HepG2 (cell line): ENCODE results near the gene A4GNT. TPM values are rescaled to one million over a fixed set of nuclear protein-coding genes. Genes with fewer than 3 reads are reported as not detected.

Experiments used
- ATAC-seq: fragments of 200-7000 bp; cut with Tn5 transposase; 3 replicates; pipeline ENCODE4 v1.9.1; 2020; ENCODE audit warnings: mild to moderate bottlenecking, moderate library complexity
- BruUV-seq: library from RNA; stranded (reverse); fragments of 400-500 nt; replicated peaks from 2 replicates; lab custom pipeline; 2021; lab: Mats Ljungman, UMichigan
- CTCF ChIA-PET: fragments of 300-600 bp; formaldehyde crosslinking; extraction: SDS; loops from one replicate; lab custom pipeline; 2021; ENCODE audit warnings: low total read pairs, inconsistent platforms, low intra/inter-chr PET ratio; lab: Yijun Ruan, JAX
- POLR2A ChIA-PET: fragments of 350-600 bp; sonication (Branson Sonifier 250); formaldehyde crosslinking; loops from one replicate; lab custom pipeline; 2020; ENCODE audit warnings: antibody characterized with exemption, inconsistent platforms; lab: Yijun Ruan, JAX
- DNase-seq: peaks from one replicate; pipeline ENCODE4 v3.0.0-alpha.2; 2015; ENCODE audit warnings: low spot score
- FAIRE-seq: peaks from 3 replicates; lab custom pipeline; 2011; peaks lifted over from hg19 to GRCh38; lab: Jason Lieb, UNC
- H2AFZ ChIP-seq: one replicate; pipeline ENCODE4 v1.6.1; 2011; ENCODE audit warnings: low read length, inconsistent platforms
- H3K27ac ChIP-seq: fragments of 300-600 bp; 3 replicates; pipeline ENCODE4 v1.8.0; 2011; ENCODE audit warnings: mixed run types, mild to moderate bottlenecking, mixed read lengths, low read length, inconsistent platforms; ENCODE audit not compliant: insufficient read depth; ENCODE audit errors: extremely low read length
- H3K27me3 ChIP-seq, 2 experiments: fragments of 200-600 bp in 1 of 2; 2 replicates in 1 of 2; 3 replicates in 1 of 2; pipeline versions ENCODE4 v1.6.0 to v1.8.0; 2011; ENCODE audit warnings: low read length in 2 of 2, mild to moderate bottlenecking in 2 of 2, moderate library complexity in 2 of 2, inconsistent platforms in 1 of 2; ENCODE audit not compliant: insufficient read depth in 2 of 2, control insufficient read depth in 1 of 2
- H3K36me3 ChIP-seq, 2 experiments: fragments of 200-600 bp in 1 of 2; replicated peaks in 1 of 2; 2 replicates in 1 of 2; 3 replicates in 1 of 2; pipeline versions ENCODE4 v1.5.1 to v1.8.0; 2011; ENCODE audit warnings: low read length in 2 of 2, inconsistent platforms in 1 of 2; ENCODE audit not compliant: insufficient read depth in 2 of 2, control insufficient read depth in 1 of 2
- H3K4me1 ChIP-seq: 2 replicates; pipeline ENCODE4 v1.5.1; 2012; ENCODE audit warnings: low read length, inconsistent platforms; ENCODE audit not compliant: insufficient read depth
- H3K4me2 ChIP-seq: 2 replicates; pipeline ENCODE4 v1.6.0; 2011; ENCODE audit warnings: low read depth, low read length, inconsistent platforms
- H3K4me3 ChIP-seq, 3 experiments: fragments of 200-600 bp in 1 of 3; sonication (generic), shearing (Covaris generic) in 1 of 3; replicated peaks in 1 of 3; 2 replicates each; pipeline ENCODE4 v1.5.1; 2011 to 2016; ENCODE audit warnings: low read length in 3 of 3, inconsistent platforms in 2 of 3, low read depth in 2 of 3, mild to moderate bottlenecking in 2 of 3, control low read depth in 1 of 3, mixed read lengths in 1 of 3; ENCODE audit not compliant: insufficient read depth in 1 of 3
- H3K79me2 ChIP-seq: one replicate; pipeline ENCODE4 v1.6.1; 2011; ENCODE audit warnings: low read length, inconsistent platforms; ENCODE audit not compliant: insufficient read depth
- H3K9ac ChIP-seq: 2 replicates; pipeline ENCODE4 v1.6.0; 2011; ENCODE audit warnings: mild to moderate bottlenecking, low read depth, low read length, inconsistent platforms; ENCODE audit not compliant: insufficient read depth
- H3K9me3 ChIP-seq: 2 replicates; pipeline ENCODE4 v1.5.1; 2012; ENCODE audit warnings: mild to moderate bottlenecking, low read length
- H4K20me1 ChIP-seq: 2 replicates; pipeline ENCODE4 v1.6.0; 2011; ENCODE audit warnings: inconsistent platforms, mild to moderate bottlenecking, low read length, moderate library complexity; ENCODE audit not compliant: insufficient read depth
- AHR ChIP-seq: IDR thresholded peaks from 2 replicates; pipeline ENCODE4 v1.6.1; 2018; ENCODE audit warnings: missing genetic modification reagents, missing compliant biosample characterization
- ARID3A ChIP-seq: IDR thresholded peaks from 2 replicates; pipeline ENCODE4 v1.6.1; 2012; ENCODE audit warnings: low read depth, low read length, improper control_type of control experiment
- ATF2 ChIP-seq: sonication (generic); formaldehyde crosslinking; IDR thresholded peaks from 2 replicates; pipeline ENCODE4 v1.4.0; 2020; ENCODE audit warnings: missing genetic modification reagents
- ETV5 ChIP-seq: IDR thresholded peaks from 2 replicates; pipeline ENCODE4 v1.6.1; 2018; ENCODE audit warnings: missing biosample characterization, missing genetic modification reagents, inconsistent platforms, borderline replicate concordance
- JUN ChIP-seq: sonication (generic); formaldehyde crosslinking; IDR thresholded peaks from 2 replicates; pipeline ENCODE4 v1.4.0; 2020; ENCODE audit warnings: mild to moderate bottlenecking, missing genetic modification reagents
- KMT2B ChIP-seq: IDR thresholded peaks from 2 replicates; pipeline ENCODE4 v1.6.1; 2016; ENCODE audit warnings: missing genetic modification reagents, missing compliant biosample characterization
- MAZ ChIP-seq, 2 experiments: sonication (generic) in 1 of 2; formaldehyde crosslinking in 1 of 2; IDR thresholded peaks; 2 replicates each; pipeline versions ENCODE4 v1.5.0 to v1.6.1; 2012 to 2020; ENCODE audit warnings: low read depth in 2 of 2, mild to moderate bottlenecking in 2 of 2, borderline replicate concordance in 1 of 2, improper control_type of control experiment in 1 of 2, low read length in 1 of 2, missing genetic modification reagents in 1 of 2, moderate library complexity in 1 of 2
- MTA1 ChIP-seq: sonication (generic); formaldehyde crosslinking; IDR thresholded peaks from 2 replicates; pipeline ENCODE4 v1.4.0; 2020; ENCODE audit warnings: missing genetic modification reagents, mild to moderate bottlenecking, borderline replicate concordance
- NBN ChIP-seq: fragments of 450-650 bp; conservative IDR thresholded peaks from 2 replicates; pipeline ENCODE4 v1.6.1; 2017
- NRL ChIP-seq: sonication (generic); formaldehyde crosslinking; IDR thresholded peaks from 2 replicates; pipeline ENCODE4 v1.5.0; 2020; ENCODE audit warnings: missing genetic modification reagents, mild to moderate bottlenecking, moderate library complexity, borderline replicate concordance
- SNAPC4 ChIP-seq: sonication (generic); formaldehyde crosslinking; IDR thresholded peaks from 2 replicates; pipeline ENCODE4 v1.4.0; 2020; ENCODE audit warnings: mild to moderate bottlenecking, missing genetic modification reagents
- SOX5 ChIP-seq: IDR thresholded peaks from 2 replicates; pipeline ENCODE4 v1.6.1; 2016; ENCODE audit warnings: borderline replicate concordance
- ZNF12 ChIP-seq: sonication (generic); formaldehyde crosslinking; IDR thresholded peaks from 2 replicates; pipeline ENCODE4 v1.5.0; 2020; ENCODE audit warnings: missing genetic modification reagents
- ZNF282 ChIP-seq: fragments of 450-650 bp; IDR thresholded peaks from 2 replicates; pipeline ENCODE4 v1.6.1; 2018; ENCODE audit not compliant: partially characterized antibody
- WGBS: methylation state at CpG from one replicate; pipeline ENCODE4 v1.1.6; 2017; ENCODE audit warnings: low lambda C conversion rate; 5-methylcytosine and 5-hydroxymethylcytosine counted together
- in situ Hi-C: cut with HindIII; loops from 2 replicates; pipeline ENCODE4 v1.10.0; 2017; ENCODE audit warnings: low pct_unique_long_range_greater_than_20kb; ENCODE audit not compliant: extremely low pct_ligation_motif_present
- intact Hi-C: fragments of 100-400 bp; cut with micrococcal nuclease; formaldehyde crosslinking; loops from one replicate; pipeline ENCODE4 v1.10.0; 2022; ENCODE audit not compliant: unreplicated experiment
- polyA plus RNA-seq, 8 experiments: library from polyadenylated mRNA; depleted of rRNA in 3 of 8; stranded (reverse) in 7 of 8; unstranded in 1 of 8; fragments of >200 nt; fragmentation: Illumina TruSeq in 4 of 8; extraction: Trizol in 4 of 8; gene quantifications; 2 replicates each; pipeline versions ENCODE4 v1.2.1 to v1.2.3, GENCODE V29; 2011 to 2016; ENCODE audit warnings: low read depth in 4 of 8, missing spikeins in 1 of 8, mixed read lengths in 1 of 8; ENCODE audit not compliant: insufficient read depth in 1 of 8
- total RNA-seq, 5 experiments: library from RNA; depleted of rRNA; stranded (reverse); fragments of >200 nt; fragmentation: Illumina TruSeq; extraction: Trizol; gene quantifications; 2 replicates each; pipeline ENCODE4 v1.2.3, GENCODE V29; 2016; ENCODE audit warnings: low read depth in 1 of 5

The A4GNT gene
- total and polyA plus RNA-seq, 2 of the 13 experiments (the other 11 are each of a cell fraction or from before 2014, with no cell fraction given) = not detected

- BruUV-seq = TSS peak; percentile 67
- Histone ChIP-seq H4K20me1 (no peaks in the 10 kb centered on the region), H3K9ac (peak overlapping the region; percentile 75), H3K36me3 (no peaks in the 10 kb centered on the region; a peak in 1 of 5 replicates), H3K79me2 (no peaks in the 10 kb centered on the region), H3K4me2 (peak overlapping the region; percentile 98), H3K4me3 (peak overlapping the region; percentile 62 to 85 (median 83)), H2AFZ (peak overlapping the region; percentile 95), H3K9me3 (no peaks in the 10 kb centered on the region), H3K27me3 (no peaks in the 10 kb centered on the region; a peak in 3 of 5 replicates), H3K27ac (peak overlapping the region; percentile 35), H3K4me1 (peaks cover 21% of the 10 kb centered on the region)
- intact Hi-C loops = no loop called here
- ChIA-PET CTCF (no interaction called here), POLR2A (interaction anchor here (1.5 kb wide), 1 partner anchor 72 kb away, joined by 4 read pairs; the partner anchor contains the start of gene ARMC8)
- peak; percentile 51 for ATAC-seq
- peak; percentile 9 for DNase-seq
- WGBS = 3% methylated on average over 4 of the region's 9 CpGs
- no peak for FAIRE-seq
- in situ Hi-C loops = no loop called here
- TF ChIP-seq ZNF12 (no peak), ETV5 (CRISPR knock-in tag) (peak; percentile 27; the same call in 1 of the 2 replicates), SOX5 (CRISPR knock-in tag) (no peak), ARID3A (no peak), AHR (CRISPR knock-in tag) (no peak), ATF2 (no peak), MTA1 (CRISPR knock-in tag) (no peak), KMT2B (CRISPR knock-in tag) (no peak), NBN (no peak), JUN (no peak), NRL (CRISPR knock-in tag) (no peak), SNAPC4 (CRISPR knock-in tag) (no peak), ZNF282 (no peak), MAZ (IDR thresholded peaks at IDR 0.05; ENCODE audit: borderline replicate concordance, low read depth, low read length) (no peak), MAZ (CRISPR knock-in tag; IDR thresholded peaks at IDR 0.05; ENCODE audit: low read depth) (no peak)
Observed at GRCh38 chr3:138114431-138114918, 17.7 kb downstream of the A4GNT start.
